Gastroesophageal sphincter (tissue), 4 donors: Measurements from ENCODE around the gene LIMD2. TPM values are rescaled to one million over a fixed set of nuclear protein-coding genes. Genes with fewer than 3 reads are reported as not detected.

Experiments
- ATAC-seq: fragments of 150-250 bp; one replicate; pipeline ENCODE4 v1.9.1; 2016; ENCODE audit warnings: mild to moderate bottlenecking, moderate library complexity
- H3K27ac ChIP-seq, 4 donors: fragments of 200-600 bp; sonication (generic) in 3 of 4; 1 replicate in 3 of 4; 2 replicates in 1 of 4; pipeline ENCODE4 v1.5.1; 2016 to 2019
- H3K27me3 ChIP-seq: fragments of 200-600 bp; sonication (generic); one replicate; pipeline ENCODE4 v1.5.1; 2019
- H3K36me3 ChIP-seq, 2 donors: fragments of 200-600 bp; sonication (generic); one replicate each; pipeline ENCODE4 v1.5.1; 2019; ENCODE audit warnings: control low read depth in 1 of 2
- H3K4me1 ChIP-seq, 3 donors: fragments of 200-600 bp; sonication (generic); 1 replicate in 2 of 3; 2 replicates in 1 of 3; pipeline ENCODE4 v1.5.1; 2016 to 2019; ENCODE audit warnings: control low read depth in 2 of 3
- H3K4me3 ChIP-seq, 2 donors: fragments of 200-600 bp; sonication (generic); one replicate each; pipeline ENCODE4 v1.5.1; 2019; ENCODE audit warnings: mild to moderate bottlenecking in 1 of 2, moderate library complexity in 1 of 2
- H3K9me3 ChIP-seq, 3 donors: fragments of 200-600 bp; sonication (generic); one replicate each; pipeline ENCODE4 v1.5.1; 2017 to 2019; ENCODE audit warnings: control low read depth in 2 of 3
- CTCF ChIP-seq, 4 experiments: fragments of 200-600 bp in 2 of 4; fragments of 450-650 bp in 2 of 4; sonication (generic) in 1 of 4; IDR thresholded peaks; one replicate each; pipeline ENCODE4 v1.5.1; 2017 to 2019; ENCODE audit warnings: antibody characterized with exemption in 4 of 4, mild to moderate bottlenecking in 2 of 4, moderate library complexity in 2 of 4
- EP300 ChIP-seq: sonication (generic); formaldehyde crosslinking; IDR thresholded peaks from one replicate; pipeline ENCODE4 v1.6.1; 2017; ENCODE audit warnings: antibody characterized with exemption, mild to moderate bottlenecking
- POLR2A ChIP-seq, 2 donors: fragments of 450-650 bp; IDR thresholded peaks; one replicate each; pipeline ENCODE4 v1.6.1; 2017; ENCODE audit warnings: antibody characterized with exemption in 2 of 2, mild to moderate bottlenecking in 2 of 2, moderate library complexity in 1 of 2
- POLR2AphosphoS5 ChIP-seq: sonication (generic); formaldehyde crosslinking; IDR thresholded peaks from one replicate; pipeline ENCODE4 v1.6.1; 2017; ENCODE audit warnings: antibody characterized with exemption
- WGBS, 2 donors: methylation state at CpG; one replicate each; pipeline ENCODE4 v1.1.5; 2018; ENCODE audit warnings: low coverage in 1 of 2; 5-methylcytosine and 5-hydroxymethylcytosine counted together
- total RNA-seq, 4 donors: library from RNA; depleted of rRNA; stranded (reverse); fragments of >200 nt; gene quantifications; one replicate each; pipeline ENCODE4 v1.1.0, GENCODE V29; 2016

Gene LIMD2
- total RNA-seq, 4 donors from 2014 or later: 2.3 to 11.0 (median 6.7) TPM

GRCh38 chr17:63675607-63676546, 24.0 kb downstream of the LIMD2 start:
- TF ChIP-seq EP300 (no peak), POLR2AphosphoS5 (peak; percentile 46)
- no peaks in the 10 kb centered on the region for H3K9me3 ChIP-seq
- no peaks in the 10 kb centered on the region for H3K27me3 ChIP-seq
- 6 to 42% methylated on average over 3 to 4 of the region's 6 CpGs for WGBS, 2 donors
- peak overlapping the region in 1 of 2 donors; percentile 20 for H3K4me3 ChIP-seq
- peaks cover 0 to 69% of the 10 kb centered on the region in 2 donors for H3K36me3 ChIP-seq
- peaks cover 3 to 72% (median 20%) of the 10 kb centered on the region in 3 donors for H3K4me1 ChIP-seq
- ATAC-seq: peak; percentile 80
- H3K27ac ChIP-seq: peak overlapping the region; percentile 47 to 82 (median 74)

GRCh38 chr17:63675231-63675606, 24.7 kb downstream of the LIMD2 start:
- peaks cover 0 to 76% of the 10 kb centered on the region in 2 donors for H3K36me3 ChIP-seq
- H3K4me3 ChIP-seq: peak overlapping the region in 1 of 2 donors; percentile 20
- no peaks in the 10 kb centered on the region for H3K9me3 ChIP-seq
- peaks cover 3 to 66% (median 20%) of the 10 kb centered on the region in 3 donors for H3K4me1 ChIP-seq
- WGBS, 2 donors: 30 to 33% methylated on average over 2 to 3 of the region's 4 CpGs
- peak; percentile 34 for ATAC-seq
- no peaks in the 10 kb centered on the region for H3K27me3 ChIP-seq
- peak overlapping the region; percentile 47 to 82 (median 74) for H3K27ac ChIP-seq
- TF ChIP-seq CTCF (IDR thresholded peaks at IDR 0.05): no peak
- TF ChIP-seq POLR2AphosphoS5: no peak
- TF ChIP-seq EP300: no peak
- no peak for TF ChIP-seq POLR2A (IDR thresholded peaks at IDR 0.05)

- H3K4me1 ChIP-seq: peaks cover 3 to 51% (median 20%) of the 10 kb centered on the region in 3 donors
- WGBS, 2 donors: 86 to 88% methylated on average over 2 of the region's 2 CpGs
- H3K27ac ChIP-seq: no peak overlapping the region
- H3K27me3 ChIP-seq: no peaks in the 10 kb centered on the region
- no peak for TF ChIP-seq EP300
- no peak for TF ChIP-seq POLR2AphosphoS5
- TF ChIP-seq CTCF (IDR thresholded peaks at IDR 0.05): no peak
- no peak for TF ChIP-seq POLR2A (IDR thresholded peaks at IDR 0.05)
- peaks cover 0 to 78% of the 10 kb centered on the region in 2 donors for H3K36me3 ChIP-seq
- ATAC-seq: no peak
- no peak overlapping the region for H3K4me3 ChIP-seq
- no peaks in the 10 kb centered on the region for H3K9me3 ChIP-seq
These were observed 27.1 kb downstream of the LIMD2 start for GRCh38 chr17:63672856-63673255.

GRCh38 chr17:63665527-63666214, 34.3 kb downstream of the LIMD2 start:
- 56 to 69% methylated on average over 4 to 5 of the region's 5 CpGs for WGBS, 2 donors
- H3K9me3 ChIP-seq: no peaks in the 10 kb centered on the region
- H3K4me1 ChIP-seq: peaks cover 0 to 29% (median 0%) of the 10 kb centered on the region in 3 donors
- peak; percentile 34 for ATAC-seq
- no peaks in the 10 kb centered on the region for H3K27me3 ChIP-seq
- H3K4me3 ChIP-seq: no peak overlapping the region
- peaks cover 0 to 96% of the 10 kb centered on the region in 2 donors for H3K36me3 ChIP-seq
- no peak for TF ChIP-seq POLR2A (IDR thresholded peaks at IDR 0.05)
- peak; percentile 10 for TF ChIP-seq POLR2AphosphoS5
- no peak for TF ChIP-seq EP300
- no peak for TF ChIP-seq CTCF (IDR thresholded peaks at IDR 0.05)
- peak overlapping the region in 3 of 4 donors; percentile 2 to 35 (median 29) for H3K27ac ChIP-seq

- Histone ChIP-seq H3K4me3 (no peak overlapping the region), H3K27ac (no peak overlapping the region), H3K36me3 (peaks cover 0 to 94% of the 10 kb centered on the region in 2 donors), H3K27me3 (no peaks in the 10 kb centered on the region), H3K9me3 (no peaks in the 10 kb centered on the region), H3K4me1 (peaks cover 0 to 16% (median 0%) of the 10 kb centered on the region in 3 donors)
- no peak for TF ChIP-seq EP300
- no peak for TF ChIP-seq POLR2AphosphoS5
- TF ChIP-seq POLR2A (IDR thresholded peaks at IDR 0.05): no peak
- no peak for TF ChIP-seq CTCF (IDR thresholded peaks at IDR 0.05)
- no peak for ATAC-seq
- 78 to 94% methylated on average over 3 of the region's 3 CpGs for WGBS, 2 donors
These were observed 40.1 kb downstream of the LIMD2 start for GRCh38 chr17:63659850-63660249.
